DMS79 treated with DMSO at 0.1 percent for 48 hours (cell line): ENCODE measurements around the gene GAPDH.

ENCODE experiments used
- DNase-seq: peaks from one replicate; lab custom pipeline; 2025; lab: John Stamatoyannopoulos, UW

GAPDH gene

DNA sequence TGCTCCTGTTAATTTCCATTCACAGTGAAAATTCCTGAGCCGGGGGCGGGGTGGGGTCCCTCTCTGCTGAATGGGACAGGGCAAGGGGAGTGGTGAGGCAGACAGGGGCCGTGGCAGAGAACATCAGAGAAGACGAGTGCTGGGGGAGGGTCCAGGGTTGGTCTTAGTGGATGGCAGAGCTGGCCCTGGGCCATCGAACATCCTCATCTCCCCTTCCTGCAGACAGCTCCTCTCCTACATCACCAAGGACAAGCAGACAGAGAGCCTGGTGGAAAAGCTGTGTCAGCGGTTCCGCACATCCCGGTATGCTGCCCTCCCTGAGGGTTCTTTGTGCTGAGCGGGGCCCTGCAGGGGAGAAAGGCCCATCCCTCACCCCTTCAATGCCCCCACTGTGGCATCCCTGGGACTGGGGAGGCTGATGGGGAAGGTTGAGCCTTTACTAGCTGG, 5.0 kb upstream of the GAPDH start:
- no peak for DNase-seq

DNA sequence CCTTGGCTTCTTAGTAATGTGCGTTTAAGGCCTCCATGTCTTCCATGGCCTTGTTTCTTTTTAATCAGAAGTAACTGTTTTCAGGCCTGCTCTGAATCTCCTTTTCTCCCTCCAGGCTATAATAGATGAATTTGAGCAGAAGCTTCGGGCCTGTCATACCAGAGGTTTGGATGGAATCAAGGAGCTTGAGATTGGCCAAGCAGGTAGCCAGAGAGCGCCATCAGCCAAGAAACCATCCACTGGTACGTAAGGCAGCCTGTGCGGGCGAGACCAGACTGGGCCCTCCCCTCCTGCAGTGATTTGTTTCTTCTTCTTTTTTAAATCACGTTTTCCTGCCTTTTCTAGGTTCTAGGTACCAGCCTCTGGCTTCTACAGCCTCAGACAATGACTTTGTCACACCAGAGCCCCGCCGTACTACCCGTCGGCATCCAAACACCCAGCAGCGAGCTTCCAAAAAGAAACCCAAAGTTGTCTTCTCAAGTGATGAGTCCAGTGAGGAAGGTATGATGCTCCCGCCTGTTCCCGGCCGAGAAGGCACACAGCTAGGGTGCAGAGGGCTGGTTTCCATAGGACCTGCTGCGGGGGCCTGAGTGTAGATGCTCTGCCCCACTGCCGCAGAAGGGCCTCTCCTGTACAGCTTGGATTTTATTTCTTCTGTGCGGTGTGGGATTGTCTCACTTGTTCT, 3.6 kb upstream of the GAPDH start:
- no peak for DNase-seq

DNA sequence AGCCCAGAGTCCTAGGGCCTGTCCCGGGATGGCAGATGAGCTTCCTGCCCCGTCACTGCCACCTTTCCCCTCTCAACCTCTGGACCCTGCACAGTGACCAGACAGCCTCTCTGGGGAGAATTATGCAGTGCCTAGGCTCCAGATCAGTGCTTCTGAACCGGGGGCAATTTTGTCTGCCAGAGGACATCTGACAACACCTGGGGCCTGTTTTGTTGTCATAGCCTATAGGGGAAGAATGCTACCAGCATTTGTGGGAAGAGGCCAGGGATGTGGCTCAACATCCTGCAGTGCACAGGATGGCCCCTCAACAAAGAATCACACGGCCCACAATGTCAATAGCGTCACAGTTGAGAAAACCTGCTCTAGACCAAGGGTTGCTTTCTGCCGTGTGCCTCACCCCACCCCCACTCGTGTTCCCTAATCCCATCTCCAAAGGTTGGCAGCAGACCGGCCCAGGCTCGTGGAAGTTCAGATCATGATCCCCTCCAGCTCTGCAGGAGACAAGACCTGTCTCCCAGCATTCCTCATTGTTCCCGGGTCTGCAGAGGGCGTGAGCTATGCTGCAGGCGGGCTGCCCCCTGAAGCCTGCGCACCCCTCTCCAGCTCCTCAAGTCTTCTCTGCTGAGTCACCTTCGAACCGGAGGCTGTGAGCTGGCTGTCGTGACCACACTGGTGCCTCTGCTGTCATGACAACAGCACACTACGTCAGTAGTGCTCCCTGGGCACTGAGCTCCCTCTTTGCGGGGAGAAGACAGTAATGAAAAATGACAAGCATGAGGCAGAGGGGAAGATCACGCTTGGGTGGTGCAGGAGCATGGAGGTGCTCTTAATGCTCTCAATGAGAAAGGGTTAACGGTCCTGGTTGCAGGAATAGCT, 2.0 kb upstream of the GAPDH start:
- DNase-seq, result peak; percentile 76

DNA sequence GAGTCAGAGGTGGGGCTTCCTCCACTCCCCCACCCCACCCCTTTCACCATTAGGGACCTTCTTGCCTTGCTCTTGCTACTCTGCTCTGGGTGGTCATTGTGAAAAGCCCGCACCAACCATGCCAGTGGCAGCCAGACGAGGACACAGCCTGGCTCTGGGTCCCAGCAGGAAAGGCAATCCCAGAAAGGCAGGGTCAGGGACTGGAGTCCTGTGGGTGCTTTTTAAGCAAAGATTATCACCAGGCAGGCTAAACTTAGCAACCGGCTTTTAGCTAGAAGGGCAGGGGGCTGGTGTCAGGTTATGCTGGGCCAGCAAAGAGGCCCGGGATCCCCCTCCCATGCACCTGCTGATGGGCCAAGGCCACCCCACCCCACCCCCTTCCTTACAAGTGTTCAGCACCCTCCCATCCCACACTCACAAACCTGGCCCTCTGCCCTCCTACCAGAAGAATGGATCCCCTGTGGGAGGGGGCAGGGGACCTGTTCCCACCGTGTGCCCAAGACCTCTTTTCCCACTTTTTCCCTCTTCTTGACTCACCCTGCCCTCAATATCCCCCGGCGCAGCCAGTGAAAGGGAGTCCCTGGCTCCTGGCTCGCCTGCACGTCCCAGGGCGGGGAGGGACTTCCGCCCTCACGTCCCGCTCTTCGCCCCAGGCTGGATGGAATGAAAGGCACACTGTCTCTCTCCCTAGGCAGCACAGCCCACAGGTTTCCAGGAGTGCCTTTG, 1.2 kb upstream of the GAPDH start:
- peak; percentile 68 for DNase-seq

DNA sequence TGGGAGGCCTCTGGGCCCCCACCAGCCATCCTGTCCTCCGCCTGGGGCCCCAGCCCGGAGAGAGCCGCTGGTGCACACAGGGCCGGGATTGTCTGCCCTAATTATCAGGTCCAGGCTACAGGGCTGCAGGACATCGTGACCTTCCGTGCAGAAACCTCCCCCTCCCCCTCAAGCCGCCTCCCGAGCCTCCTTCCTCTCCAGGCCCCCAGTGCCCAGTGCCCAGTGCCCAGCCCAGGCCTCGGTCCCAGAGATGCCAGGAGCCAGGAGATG, 729 bp upstream of the GAPDH start:
- no peak for DNase-seq

DNA sequence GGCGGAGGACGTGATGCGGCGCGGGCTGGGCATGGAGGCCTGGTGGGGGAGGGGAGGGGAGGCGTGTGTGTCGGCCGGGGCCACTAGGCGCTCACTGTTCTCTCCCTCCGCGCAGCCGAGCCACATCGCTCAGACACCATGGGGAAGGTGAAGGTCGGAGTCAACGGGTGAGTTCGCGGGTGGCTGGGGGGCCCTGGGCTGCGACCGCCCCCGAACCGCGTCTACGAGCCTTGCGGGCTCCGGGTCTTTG, 303 bp downstream of the GAPDH start:
- DNase-seq, result no peak

DNA sequence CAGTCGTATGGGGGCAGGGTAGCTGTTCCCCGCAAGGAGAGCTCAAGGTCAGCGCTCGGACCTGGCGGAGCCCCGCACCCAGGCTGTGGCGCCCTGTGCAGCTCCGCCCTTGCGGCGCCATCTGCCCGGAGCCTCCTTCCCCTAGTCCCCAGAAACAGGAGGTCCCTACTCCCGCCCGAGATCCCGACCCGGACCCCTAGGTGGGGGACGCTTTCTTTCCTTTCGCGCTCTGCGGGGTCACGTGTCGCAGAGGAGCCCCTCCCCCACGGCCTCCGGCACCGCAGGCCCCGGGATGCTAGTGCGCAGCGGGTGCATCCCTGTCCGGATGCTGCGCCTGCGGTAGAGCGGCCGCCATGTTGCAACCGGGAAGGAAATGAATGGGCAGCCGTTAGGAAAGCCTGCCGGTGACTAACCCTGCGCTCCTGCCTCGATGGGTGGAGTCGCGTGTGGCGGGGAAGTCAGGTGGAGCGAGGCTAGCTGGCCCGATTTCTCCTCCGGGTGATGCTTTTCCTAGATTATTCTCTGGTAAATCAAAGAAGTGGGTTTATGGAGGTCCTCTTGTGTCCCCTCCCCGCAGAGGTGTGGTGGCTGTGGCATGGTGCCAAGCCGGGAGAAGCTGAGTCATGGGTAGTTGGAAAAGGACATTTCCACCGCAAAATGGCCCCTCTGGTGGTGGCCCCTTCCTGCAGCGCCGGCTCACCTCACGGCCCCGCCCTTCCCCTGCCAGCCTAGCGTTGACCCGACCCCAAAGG, 804 bp downstream of the GAPDH start:
- peak; percentile 61 for DNase-seq

DNA sequence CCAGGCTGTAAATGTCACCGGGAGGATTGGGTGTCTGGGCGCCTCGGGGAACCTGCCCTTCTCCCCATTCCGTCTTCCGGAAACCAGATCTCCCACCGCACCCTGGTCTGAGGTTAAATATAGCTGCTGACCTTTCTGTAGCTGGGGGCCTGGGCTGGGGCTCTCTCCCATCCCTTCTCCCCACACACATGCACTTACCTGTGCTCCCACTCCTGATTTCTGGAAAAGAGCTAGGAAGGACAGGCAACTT, 1.3 kb downstream of the GAPDH start:
- DNase-seq, result no peak

DNA sequence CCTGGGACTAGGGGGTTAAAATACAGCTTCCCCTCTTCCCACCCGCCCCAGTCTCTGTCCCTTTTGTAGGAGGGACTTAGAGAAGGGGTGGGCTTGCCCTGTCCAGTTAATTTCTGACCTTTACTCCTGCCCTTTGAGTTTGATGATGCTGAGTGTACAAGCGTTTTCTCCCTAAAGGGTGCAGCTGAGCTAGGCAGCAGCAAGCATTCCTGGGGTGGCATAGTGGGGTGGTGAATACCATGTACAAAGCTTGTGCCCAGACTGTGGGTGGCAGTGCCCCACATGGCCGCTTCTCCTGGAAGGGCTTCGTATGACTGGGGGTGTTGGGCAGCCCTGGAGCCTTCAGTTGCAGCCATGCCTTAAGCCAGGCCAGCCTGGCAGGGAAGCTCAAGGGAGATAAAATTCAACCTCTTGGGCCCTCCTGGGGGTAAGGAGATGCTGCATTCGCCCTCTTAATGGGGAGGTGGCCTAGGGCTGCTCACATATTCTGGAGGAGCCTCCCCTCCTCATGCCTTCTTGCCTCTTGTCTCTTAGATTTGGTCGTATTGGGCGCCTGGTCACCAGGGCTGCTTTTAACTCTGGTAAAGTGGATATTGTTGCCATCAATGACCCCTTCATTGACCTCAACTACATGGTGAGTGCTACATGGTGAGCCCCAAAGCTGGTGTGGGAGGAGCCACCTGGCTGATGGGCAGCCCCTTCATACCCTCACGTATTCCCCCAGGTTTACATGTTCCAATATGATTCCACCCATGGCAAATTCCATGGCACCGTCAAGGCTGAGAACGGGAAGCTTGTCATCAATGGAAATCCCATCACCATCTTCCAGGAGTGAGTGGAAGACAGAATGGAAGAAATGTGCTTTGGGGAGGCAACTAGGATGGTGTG, 1.9 kb downstream of the GAPDH start:
- no peak for DNase-seq

DNA sequence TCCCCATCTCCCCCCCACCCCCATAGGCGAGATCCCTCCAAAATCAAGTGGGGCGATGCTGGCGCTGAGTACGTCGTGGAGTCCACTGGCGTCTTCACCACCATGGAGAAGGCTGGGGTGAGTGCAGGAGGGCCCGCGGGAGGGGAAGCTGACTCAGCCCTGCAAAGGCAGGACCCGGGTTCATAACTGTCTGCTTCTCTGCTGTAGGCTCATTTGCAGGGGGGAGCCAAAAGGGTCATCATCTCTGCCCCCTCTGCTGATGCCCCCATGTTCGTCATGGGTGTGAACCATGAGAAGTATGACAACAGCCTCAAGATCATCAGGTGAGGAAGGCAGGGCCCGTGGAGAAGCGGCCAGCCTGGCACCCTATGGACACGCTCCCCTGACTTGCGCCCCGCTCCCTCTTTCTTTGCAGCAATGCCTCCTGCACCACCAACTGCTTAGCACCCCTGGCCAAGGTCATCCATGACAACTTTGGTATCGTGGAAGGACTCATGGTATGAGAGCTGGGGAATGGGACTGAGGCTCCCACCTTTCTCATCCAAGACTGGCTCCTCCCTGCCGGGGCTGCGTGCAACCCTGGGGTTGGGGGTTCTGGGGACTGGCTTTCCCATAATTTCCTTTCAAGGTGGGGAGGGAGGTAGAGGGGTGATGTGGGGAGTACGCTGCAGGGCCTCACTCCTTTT, 2.7 kb downstream of the GAPDH start:
- no peak for DNase-seq

DNA sequence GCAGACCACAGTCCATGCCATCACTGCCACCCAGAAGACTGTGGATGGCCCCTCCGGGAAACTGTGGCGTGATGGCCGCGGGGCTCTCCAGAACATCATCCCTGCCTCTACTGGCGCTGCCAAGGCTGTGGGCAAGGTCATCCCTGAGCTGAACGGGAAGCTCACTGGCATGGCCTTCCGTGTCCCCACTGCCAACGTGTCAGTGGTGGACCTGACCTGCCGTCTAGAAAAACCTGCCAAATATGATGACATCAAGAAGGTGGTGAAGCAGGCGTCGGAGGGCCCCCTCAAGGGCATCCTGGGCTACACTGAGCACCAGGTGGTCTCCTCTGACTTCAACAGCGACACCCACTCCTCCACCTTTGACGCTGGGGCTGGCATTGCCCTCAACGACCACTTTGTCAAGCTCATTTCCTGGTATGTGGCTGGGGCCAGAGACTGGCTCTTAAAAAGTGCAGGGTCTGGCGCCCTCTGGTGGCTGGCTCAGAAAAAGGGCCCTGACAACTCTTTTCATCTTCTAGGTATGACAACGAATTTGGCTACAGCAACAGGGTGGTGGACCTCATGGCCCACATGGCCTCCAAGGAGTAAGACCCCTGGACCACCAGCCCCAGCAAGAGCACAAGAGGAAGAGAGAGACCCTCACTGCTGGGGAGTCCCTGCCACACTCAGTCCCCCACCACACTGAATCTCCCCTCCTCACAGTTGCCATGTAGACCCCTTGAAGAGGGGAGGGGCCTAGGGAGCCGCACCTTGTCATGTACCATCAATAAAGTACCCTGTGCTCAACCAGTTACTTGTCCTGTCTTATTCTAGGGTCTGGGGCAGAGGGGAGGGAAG, 3.5 kb downstream of the GAPDH start:
- DNase-seq, result peak; percentile 40

DNA sequence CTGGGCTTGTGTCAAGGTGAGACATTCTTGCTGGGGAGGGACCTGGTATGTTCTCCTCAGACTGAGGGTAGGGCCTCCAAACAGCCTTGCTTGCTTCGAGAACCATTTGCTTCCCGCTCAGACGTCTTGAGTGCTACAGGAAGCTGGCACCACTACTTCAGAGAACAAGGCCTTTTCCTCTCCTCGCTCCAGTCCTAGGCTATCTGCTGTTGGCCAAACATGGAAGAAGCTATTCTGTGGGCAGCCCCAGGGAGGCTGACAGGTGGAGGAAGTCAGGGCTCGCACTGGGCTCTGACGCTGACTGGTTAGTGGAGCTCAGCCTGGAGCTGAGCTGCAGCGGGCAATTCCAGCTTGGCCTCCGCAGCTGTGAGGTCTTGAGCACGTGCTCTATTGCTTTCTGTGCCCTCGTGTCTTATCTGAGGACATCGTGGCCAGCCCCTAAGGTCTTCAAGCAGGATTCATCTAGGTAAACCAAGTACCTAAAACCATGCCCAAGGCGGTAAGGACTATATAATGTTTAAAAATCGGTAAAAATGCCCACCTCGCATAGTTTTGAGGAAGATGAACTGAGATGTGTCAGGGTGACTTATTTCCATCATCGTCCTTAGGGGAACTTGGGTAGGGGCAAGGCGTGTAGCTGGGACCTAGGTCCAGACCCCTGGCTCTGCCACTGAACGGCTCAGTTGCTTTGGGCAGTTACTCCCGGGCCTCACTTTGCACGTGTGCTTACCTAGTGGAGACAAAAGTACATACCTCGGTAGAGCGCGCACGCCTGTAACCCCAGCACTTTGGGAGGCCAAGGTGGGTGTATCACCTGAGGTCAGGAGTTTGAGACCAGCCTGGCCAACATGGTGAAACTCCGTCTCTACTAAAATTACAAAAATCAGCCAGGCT, 4.3 kb downstream of the GAPDH start:
- no peak for DNase-seq

DNA sequence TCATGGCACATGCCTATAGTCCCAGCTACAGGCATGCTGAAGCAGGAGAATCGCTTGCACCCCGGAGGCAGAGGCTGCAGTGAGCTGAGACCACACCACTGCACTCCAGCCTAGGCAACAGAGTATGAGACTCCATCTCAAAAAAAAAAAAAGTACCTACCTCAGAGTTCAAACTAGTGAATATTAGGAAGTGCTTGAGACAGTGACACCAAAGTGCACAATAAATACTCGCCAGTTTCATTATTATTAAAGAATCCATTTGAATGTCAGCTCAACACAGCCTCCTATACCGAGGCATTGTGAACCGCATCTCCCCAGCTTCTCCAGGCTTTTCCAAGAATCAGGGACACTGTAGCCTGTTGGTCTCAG, 5.0 kb downstream of the GAPDH start:
- no peak for DNase-seq

DNA sequence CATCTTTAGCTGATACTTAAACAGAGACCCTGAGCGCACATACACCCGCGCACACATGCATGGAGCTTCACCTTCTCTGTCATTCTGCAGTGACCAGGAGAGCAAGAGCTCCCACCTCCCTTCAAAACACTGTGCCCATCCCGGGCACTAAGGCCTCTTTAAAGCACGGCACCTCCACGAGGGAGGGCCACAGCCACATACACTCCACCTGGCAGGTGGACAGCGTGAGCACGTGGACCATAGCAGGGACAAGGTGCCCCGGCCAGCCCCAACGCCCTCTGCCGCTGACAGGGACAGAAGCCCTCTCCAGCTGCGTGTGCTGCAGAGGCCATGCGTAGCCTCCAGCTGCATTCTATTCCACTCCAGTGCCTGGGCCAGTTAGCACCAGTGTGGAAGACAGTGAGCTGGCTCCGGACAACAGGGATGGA, 5.4 kb downstream of the GAPDH start:
- no peak for DNase-seq

DNA sequence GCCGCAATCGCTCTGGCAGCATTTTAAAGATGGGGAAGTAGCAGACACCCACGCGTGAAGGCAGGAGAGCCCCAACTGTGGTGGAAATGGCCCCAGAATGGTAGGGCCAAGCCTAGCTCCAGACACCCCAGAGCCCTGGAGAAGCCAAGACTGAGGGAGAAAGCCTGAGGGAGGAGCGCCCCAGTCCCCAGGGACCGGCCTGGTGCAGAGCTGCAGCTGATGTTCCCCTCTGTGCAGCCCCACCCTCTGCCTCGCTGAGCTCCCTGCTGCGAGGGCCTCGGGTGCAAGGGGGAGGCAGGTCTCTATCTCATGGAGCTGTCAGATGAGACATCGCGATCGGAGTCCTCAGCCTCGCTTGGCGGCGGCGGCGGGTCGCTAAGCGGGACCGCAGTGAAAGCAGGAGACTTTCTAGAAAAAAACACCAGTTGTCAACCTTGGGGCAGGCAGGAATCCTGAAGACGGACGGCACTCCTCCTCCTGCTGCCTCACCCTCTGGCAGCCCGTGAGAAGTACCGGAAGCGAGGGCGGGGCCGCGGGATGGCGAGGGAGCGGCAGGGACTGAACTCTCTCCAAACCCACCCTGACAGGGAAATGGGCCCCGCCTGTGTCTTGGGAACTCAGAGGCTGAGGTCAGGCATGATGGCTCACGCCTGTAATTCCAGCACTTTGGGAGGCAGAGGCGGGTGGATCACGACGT, 6.0 kb downstream of the GAPDH start:
- DNase-seq, result peak; percentile 75

DNA sequence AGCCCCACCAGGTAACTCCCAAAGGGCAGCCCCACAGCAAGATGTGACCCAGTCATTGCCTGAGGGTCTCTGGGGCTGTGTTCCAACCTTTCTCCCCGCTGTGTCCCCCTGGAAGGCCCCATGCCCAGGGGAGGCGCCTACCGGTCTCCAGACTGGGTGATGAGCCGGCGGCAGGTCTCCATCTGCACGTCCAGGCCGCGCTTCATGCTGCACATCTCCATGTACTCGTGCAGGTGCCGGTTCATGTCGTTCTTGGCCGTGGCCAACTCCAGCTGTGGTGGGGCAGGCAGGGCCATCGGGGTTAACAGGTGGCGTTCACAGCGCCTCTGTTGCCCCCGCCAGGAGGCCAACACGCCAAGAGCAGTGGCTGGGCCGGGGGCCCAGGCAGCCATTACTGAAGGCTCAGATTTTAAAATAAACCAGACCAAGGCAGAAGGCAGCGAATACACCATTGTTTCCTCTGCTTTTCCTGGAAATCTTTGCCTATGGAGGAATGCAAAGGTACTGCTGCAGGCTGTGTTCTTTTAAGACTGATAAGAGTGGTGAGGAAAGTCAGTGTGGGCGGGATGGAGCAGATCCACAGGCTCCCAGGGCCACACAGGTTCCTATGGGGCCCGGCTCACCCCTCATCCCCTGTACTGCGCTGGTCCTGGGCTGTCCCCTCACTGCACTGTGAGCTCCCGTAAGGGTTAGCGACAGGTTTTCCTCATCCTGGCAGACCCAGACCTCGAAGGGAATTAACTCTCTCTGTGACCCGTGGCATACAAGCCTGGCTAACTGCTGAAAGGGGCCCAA, 7.3 kb downstream of the GAPDH start:
- no peak for DNase-seq

DNA sequence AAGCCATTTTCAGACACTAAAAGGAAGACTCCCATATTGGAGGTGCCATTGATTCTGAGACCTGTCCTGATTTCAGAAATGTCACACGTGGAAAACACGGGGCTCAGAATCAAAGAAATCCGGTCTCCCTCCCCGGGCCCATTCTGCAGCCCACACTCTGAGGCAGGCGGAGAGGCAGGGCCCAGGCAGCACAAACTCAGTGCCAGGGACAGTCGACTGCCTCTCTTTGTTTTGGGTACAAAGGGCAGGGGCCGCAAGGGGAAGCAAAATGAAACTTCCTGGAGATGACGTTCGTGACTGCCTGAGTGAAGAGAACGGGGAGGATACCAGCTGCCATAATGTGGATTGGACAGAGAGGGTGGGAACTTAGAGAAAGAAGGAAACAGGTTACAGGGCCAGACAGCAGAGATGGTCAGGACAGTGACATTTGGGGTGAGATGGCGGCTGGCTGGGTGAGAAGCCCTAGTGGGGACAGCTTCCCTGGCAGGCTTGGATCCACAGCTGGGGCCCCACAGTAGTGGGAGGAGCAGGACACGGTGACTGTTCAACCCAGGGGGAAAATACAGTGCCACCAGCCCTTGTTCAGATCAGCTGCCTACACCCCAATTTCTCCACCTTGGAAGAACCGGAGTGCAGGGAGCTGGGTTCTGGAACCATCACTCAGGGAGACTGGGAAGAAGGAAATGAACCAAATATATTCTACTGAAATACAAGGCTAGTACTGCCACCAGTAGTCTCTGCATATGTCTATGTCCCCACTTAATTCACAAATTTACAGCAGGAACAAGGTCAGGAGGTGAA, 8.1 kb downstream of the GAPDH start:
- no peak for DNase-seq
